Right lobe of liver (tissue), 6 donors: ENCODE data around the gene STXBP2. TPM values are rescaled to one million over a fixed set of nuclear protein-coding genes. Genes with fewer than 3 reads are reported as not detected.

Experiments
- ATAC-seq, 4 donors: fragments of 200-7000 bp; cut with Tn5 transposase; one replicate each; pipeline ENCODE4 v1.9.1; 2020; ENCODE audit warnings: mild to moderate bottlenecking in 4 of 4, moderate library complexity in 4 of 4
- DNase-seq, 3 donors: peaks; one replicate each; pipeline ENCODE4 v3.0.0-alpha.2; 2020
- H3K27ac ChIP-seq, 3 donors: fragments of 200-600 bp; one replicate each; pipeline ENCODE4 v1.8.0; 2022
- H3K27me3 ChIP-seq, 2 donors: fragments of 200-600 bp; one replicate each; pipeline ENCODE4 v1.8.0; 2022
- H3K36me3 ChIP-seq, 4 donors: fragments of 200-600 bp; sonication (generic) in 1 of 4; one replicate each; pipeline versions ENCODE4 v1.5.1 to v1.8.0; 2017 to 2022; ENCODE audit warnings: control low read depth in 1 of 4
- H3K4me1 ChIP-seq, 4 donors: fragments of 200-600 bp; sonication (generic) in 1 of 4; one replicate each; pipeline versions ENCODE4 v1.5.1 to v1.8.0; 2017 to 2022; ENCODE audit warnings: control low read depth in 1 of 4
- H3K4me3 ChIP-seq, 3 donors: fragments of 200-600 bp; one replicate each; pipeline ENCODE4 v1.8.0; 2022
- H3K9me3 ChIP-seq, 4 donors: fragments of 200-600 bp; sonication (generic) in 1 of 4; one replicate each; pipeline versions ENCODE4 v1.5.1 to v1.8.0; 2017 to 2022; ENCODE audit warnings: control low read depth in 1 of 4
- CTCF ChIP-seq, 4 donors: fragments of 200-600 bp in 3 of 4; fragments of 450-650 bp in 1 of 4; IDR thresholded peaks; one replicate each; pipeline versions ENCODE4 v1.5.1 to v1.8.0; 2016 to 2022; ENCODE audit warnings: antibody characterized with exemption in 4 of 4, mild to moderate bottlenecking in 2 of 4
- POLR2A ChIP-seq: fragments of 450-650 bp; IDR thresholded peaks from one replicate; pipeline ENCODE4 v1.6.1; 2017; ENCODE audit warnings: antibody characterized with exemption, mild to moderate bottlenecking
- WGBS: methylation state at CpG from one replicate; pipeline ENCODE4 v1.1.6; 2018; ENCODE audit warnings: low coverage, low lambda C conversion rate; ENCODE audit not compliant: insufficient coverage; ENCODE audit errors: missing lambda C conversion rate; 5-methylcytosine and 5-hydroxymethylcytosine counted together
- intact Hi-C, 2 donors: fragments of 100-400 bp; cut with DNase I; formaldehyde crosslinking; loops; one replicate each; pipeline versions ENCODE4 v1.11.2 to v1.14.1; 2022
- total RNA-seq, 6 experiments: library from RNA; depleted of rRNA in 2 of 6; stranded (reverse); fragments of >200 nt in 2 of 6; fragmentation: NEBNext Ultra II Directional in 3 of 6; extraction: Animal tissue kit (Norgen Biotek cat#: 25700) in 3 of 6; gene quantifications; one replicate each; pipeline versions ENCODE4 v1.1.0 to v1.2.4, GENCODE V29; 2016 to 2023
- donor health status: DM: no; HTN: yes; CAD: no.
- donor health status: DM: no; HTN: no; CAD: no.
- donor health status: DM: no; HTN: no; CAD: no.
- donor health status: DM: no; HTN: yes; CAD: no.
- donor health status: DM: no; HTN: yes; CAD: no.

STXBP2 gene
- total RNA-seq, 6 experiments from 2014 or later: 27.5 to 45.7 (median 39.1) TPM

GRCh38 chr19:7644550-7644877, 7.6 kb downstream of the STXBP2 start:
- no peak overlapping the region for H3K4me3 ChIP-seq
- intact Hi-C loops: no loop called here
- WGBS: 100% methylated on average over 4 of the region's 20 CpGs
- no peak for TF ChIP-seq CTCF (IDR thresholded peaks at IDR 0.05)
- no peak for TF ChIP-seq POLR2A
- ATAC-seq: no peak
- H3K4me1 ChIP-seq: no peaks in the 10 kb centered on the region
- H3K9me3 ChIP-seq: no peaks in the 10 kb centered on the region
- no peak overlapping the region for H3K27ac ChIP-seq
- no peaks in the 10 kb centered on the region for H3K27me3 ChIP-seq
- no peaks in the 10 kb centered on the region for H3K36me3 ChIP-seq
- peak in 1 of 3 donors; percentile 48 for DNase-seq

GRCh38 chr19:7645163-7645562, 8.3 kb downstream of the STXBP2 start:
- Histone ChIP-seq H3K27ac (no peak overlapping the region), H3K9me3 (no peaks in the 10 kb centered on the region), H3K4me3 (no peak overlapping the region), H3K4me1 (no peaks in the 10 kb centered on the region), H3K36me3 (no peaks in the 10 kb centered on the region), H3K27me3 (no peaks in the 10 kb centered on the region)
- DNase-seq (no peak), ATAC-seq (peak in 2 of 4 donors; percentile 7 to 17)
- 93% methylated on average over 10 of the region's 14 CpGs for WGBS
- TF ChIP-seq POLR2A (no peak), CTCF (IDR thresholded peaks at IDR 0.05) (no peak)
- intact Hi-C loops: no loop called here

- Histone ChIP-seq H3K27ac (no peak overlapping the region), H3K27me3 (no peaks in the 10 kb centered on the region), H3K9me3 (no peaks in the 10 kb centered on the region), H3K4me1 (no peaks in the 10 kb centered on the region), H3K36me3 (no peaks in the 10 kb centered on the region), H3K4me3 (no peak overlapping the region)
- intact Hi-C loops: no loop called here
- DNase-seq: peak in 1 of 3 donors; percentile 21
- 70% methylated on average over 13 of the region's 20 CpGs for WGBS
- TF ChIP-seq POLR2A (no peak), CTCF (IDR thresholded peaks at IDR 0.05) (no peak)
- ATAC-seq: no peak
Measured at GRCh38 chr19:7645656-7646425, 8.9 kb downstream of the STXBP2 start.

- peak in 1 of 3 donors; percentile 14 for DNase-seq
- intact Hi-C loops: no loop called here
- no peak for ATAC-seq
- TF ChIP-seq POLR2A: no peak
- no peak for TF ChIP-seq CTCF (IDR thresholded peaks at IDR 0.05)
- no peaks in the 10 kb centered on the region for H3K9me3 ChIP-seq
- no CpG with 5 or more reads among the region's 8 CpGs for WGBS
- H3K4me1 ChIP-seq: no peaks in the 10 kb centered on the region
- no peak overlapping the region for H3K27ac ChIP-seq
- H3K4me3 ChIP-seq: no peak overlapping the region
- H3K36me3 ChIP-seq: no peaks in the 10 kb centered on the region
- H3K27me3 ChIP-seq: no peaks in the 10 kb centered on the region
Measured at GRCh38 chr19:7646426-7646700, 9.5 kb downstream of the STXBP2 start.

- no peaks in the 10 kb centered on the region for H3K36me3 ChIP-seq
- ATAC-seq (no peak), DNase-seq (peak in 1 of 3 donors; percentile 45)
- H3K4me1 ChIP-seq: peaks cover 0 to 4% (median under 1%) of the 10 kb centered on the region in 4 donors
- H3K4me3 ChIP-seq: no peak overlapping the region
- no peak overlapping the region for H3K27ac ChIP-seq
- no peaks in the 10 kb centered on the region for H3K27me3 ChIP-seq
- intact Hi-C loops: no loop called here
- no peaks in the 10 kb centered on the region for H3K9me3 ChIP-seq
- WGBS: 65% methylated on average over 6 of the region's 26 CpGs
- no peak for TF ChIP-seq POLR2A
- TF ChIP-seq CTCF (IDR thresholded peaks at IDR 0.05): no peak
Measured at GRCh38 chr19:7647156-7647555, 10.2 kb downstream of the STXBP2 start.
